OCI-LY1 (cell line): Measurements from ENCODE around the gene MET.

Experiments used
- CTCF ChIP-seq: fragments of 200-600 bp; sonication (generic), shearing (Covaris generic); IDR thresholded peaks from 2 replicates; pipeline ENCODE4 v1.5.1; 2017; ENCODE audit warnings: mild to moderate bottlenecking, antibody characterized with exemption, low read length, moderate library complexity, mixed read lengths
- EZH2 ChIP-seq: fragments of 200-600 bp; sonication (generic), shearing (Covaris generic); IDR thresholded peaks from 2 replicates; pipeline ENCODE4 v1.8.0; 2017; ENCODE audit warnings: borderline replicate concordance, mixed run types, mild to moderate bottlenecking, antibody characterized with exemption, low read length, moderate library complexity, mixed read lengths

- TF ChIP-seq CTCF: no peak
- TF ChIP-seq EZH2: no peak
Observed at GRCh38 chr7:116784647-116785046, 112.7 kb downstream of the MET start.
